Left ventricle myocardium inferior (tissue), 1 donor: ENCODE measurements around the gene ANGPTL2. TPM values are rescaled to one million over a fixed set of nuclear protein-coding genes. Genes with fewer than 3 reads are reported as not detected.
A peak's percentile ranks its signal among the peaks of the same experiment; 100 is the strongest.

ENCODE experiments used
- DNase-seq: peaks from one replicate; pipeline ENCODE4 v3.0.0-alpha.2; 2020
- H3K27ac ChIP-seq: fragments of 200-600 bp; replicated peaks from 2 replicates; pipeline ENCODE4 v1.8.0; 2021
- H3K27me3 ChIP-seq: fragments of 200-600 bp; 2 replicates; pipeline ENCODE4 v1.8.0; 2021; ENCODE audit warnings: low read depth
- H3K36me3 ChIP-seq: fragments of 200-600 bp; 2 replicates; pipeline ENCODE4 v1.8.0; 2021
- H3K4me1 ChIP-seq: fragments of 200-600 bp; 2 replicates; pipeline ENCODE4 v1.8.0; 2021
- H3K4me3 ChIP-seq: fragments of 200-600 bp; 2 replicates; pipeline ENCODE4 v1.8.0; 2021; ENCODE audit warnings: mild to moderate bottlenecking, moderate library complexity
- H3K9me3 ChIP-seq: fragments of 200-600 bp; replicated peaks from 2 replicates; pipeline ENCODE4 v1.8.0; 2021
- intact Hi-C: fragments of 100-400 bp; cut with micrococcal nuclease; formaldehyde crosslinking; loops from one replicate; pipeline ENCODE4 v1.11.0; 2022
- total RNA-seq: library from RNA; stranded (reverse); fragmentation: NEBNext Ultra II Directional; extraction: Animal tissue kit (Norgen Biotek cat#: 25700); gene quantifications from one replicate; pipeline ENCODE4 v1.2.1, GENCODE V29; 2021
- TF ChIP-seq, protein P1 (sequence below): fragments of 200-600 bp; IDR thresholded peaks from 2 replicates; pipeline ENCODE4 v1.8.0; 2021; ENCODE audit warnings: antibody characterized with exemption, mild to moderate bottlenecking, borderline replicate concordance
- donor health status: DM: no; HTN: yes; CAD: no; lungs with severe emphysema.

The ANGPTL2 gene
- total RNA-seq, 1 donor from 2014 or later, result 35.7 TPM

DNA sequence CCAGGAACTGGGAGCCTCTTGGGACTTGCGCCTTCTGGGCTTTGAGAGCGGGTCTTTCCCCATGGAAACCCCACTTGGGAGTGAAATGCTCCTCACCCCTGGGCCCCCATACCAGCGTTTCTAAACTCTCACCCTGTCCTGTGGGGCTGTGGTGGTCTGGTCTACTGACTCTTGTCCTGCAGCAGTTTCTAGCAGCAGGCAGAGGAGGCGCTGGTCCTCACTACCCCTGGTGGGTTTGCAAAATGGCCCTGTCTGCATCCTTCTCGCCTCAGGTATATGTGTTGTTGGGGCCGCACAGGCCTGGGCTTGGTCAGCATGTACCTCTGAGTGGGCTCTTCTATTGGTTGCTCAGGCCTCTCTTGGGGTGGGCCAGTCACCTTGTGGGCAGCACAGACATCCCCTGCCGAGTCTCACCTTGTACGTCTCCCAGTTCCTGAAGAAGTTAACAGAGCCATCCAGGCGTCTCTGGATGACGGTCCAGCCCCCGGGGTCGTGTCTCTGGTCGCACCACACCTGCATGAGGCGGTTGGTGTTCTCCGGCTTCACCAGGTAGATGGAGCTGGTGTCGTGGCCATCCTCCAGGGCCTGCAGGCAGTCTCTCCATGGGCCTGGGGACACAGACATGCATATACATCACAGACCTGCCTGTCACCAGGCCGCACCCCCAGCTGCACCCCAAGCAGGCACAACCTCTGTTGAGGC is 29.0 kb downstream of the ANGPTL2 start:
- Histone ChIP-seq H3K4me3 (no peak overlapping the region), H3K27me3 (no peaks in the 10 kb centered on the region), H3K9me3 (no peaks in the 10 kb centered on the region), H3K36me3 (peaks cover 54% of the 10 kb centered on the region), H3K4me1 (peaks cover 49% of the 10 kb centered on the region), H3K27ac (no peak overlapping the region)
- TF ChIP-seq, protein P1, sequence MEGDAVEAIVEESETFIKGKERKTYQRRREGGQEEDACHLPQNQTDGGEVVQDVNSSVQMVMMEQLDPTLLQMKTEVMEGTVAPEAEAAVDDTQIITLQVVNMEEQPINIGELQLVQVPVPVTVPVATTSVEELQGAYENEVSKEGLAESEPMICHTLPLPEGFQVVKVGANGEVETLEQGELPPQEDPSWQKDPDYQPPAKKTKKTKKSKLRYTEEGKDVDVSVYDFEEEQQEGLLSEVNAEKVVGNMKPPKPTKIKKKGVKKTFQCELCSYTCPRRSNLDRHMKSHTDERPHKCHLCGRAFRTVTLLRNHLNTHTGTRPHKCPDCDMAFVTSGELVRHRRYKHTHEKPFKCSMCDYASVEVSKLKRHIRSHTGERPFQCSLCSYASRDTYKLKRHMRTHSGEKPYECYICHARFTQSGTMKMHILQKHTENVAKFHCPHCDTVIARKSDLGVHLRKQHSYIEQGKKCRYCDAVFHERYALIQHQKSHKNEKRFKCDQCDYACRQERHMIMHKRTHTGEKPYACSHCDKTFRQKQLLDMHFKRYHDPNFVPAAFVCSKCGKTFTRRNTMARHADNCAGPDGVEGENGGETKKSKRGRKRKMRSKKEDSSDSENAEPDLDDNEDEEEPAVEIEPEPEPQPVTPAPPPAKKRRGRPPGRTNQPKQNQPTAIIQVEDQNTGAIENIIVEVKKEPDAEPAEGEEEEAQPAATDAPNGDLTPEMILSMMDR, result no peak
- no peak for DNase-seq
- intact Hi-C loops, result no loop called here

DNA sequence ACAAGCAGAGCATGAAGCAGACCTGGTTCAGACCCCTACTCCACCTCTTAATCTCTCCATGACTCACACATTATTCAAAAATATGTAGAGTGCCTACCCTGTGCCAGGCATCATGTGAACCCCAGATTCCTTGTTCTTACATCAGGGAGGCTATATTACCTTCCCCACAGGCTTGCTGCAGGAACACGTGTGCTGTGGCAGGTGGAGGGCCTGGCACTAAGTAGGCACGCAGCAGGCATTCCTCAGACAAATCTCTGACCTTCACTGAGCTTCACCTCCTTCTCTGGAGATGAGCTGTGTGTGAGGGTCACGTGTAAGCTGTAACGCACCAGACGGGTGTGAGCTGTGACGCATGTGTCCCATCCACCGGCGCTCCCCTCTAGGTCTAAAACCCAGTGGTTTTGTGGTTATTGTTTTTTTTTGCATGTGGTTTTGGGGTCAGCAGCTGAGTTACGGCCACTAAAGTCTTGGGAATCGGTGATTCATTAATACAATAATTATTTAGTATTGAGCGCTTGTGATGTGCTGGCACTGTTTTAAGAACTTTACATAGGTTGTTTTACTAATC is 30.3 kb downstream of the ANGPTL2 start:
- Histone ChIP-seq H3K27me3 (no peaks in the 10 kb centered on the region), H3K27ac (no peak overlapping the region), H3K9me3 (no peaks in the 10 kb centered on the region), H3K36me3 (peaks cover 67% of the 10 kb centered on the region), H3K4me1 (peaks cover 40% of the 10 kb centered on the region), H3K4me3 (no peak overlapping the region)
- no peak for DNase-seq
- TF ChIP-seq, protein P1, result no peak
- intact Hi-C loops, result no loop called here

DNA sequence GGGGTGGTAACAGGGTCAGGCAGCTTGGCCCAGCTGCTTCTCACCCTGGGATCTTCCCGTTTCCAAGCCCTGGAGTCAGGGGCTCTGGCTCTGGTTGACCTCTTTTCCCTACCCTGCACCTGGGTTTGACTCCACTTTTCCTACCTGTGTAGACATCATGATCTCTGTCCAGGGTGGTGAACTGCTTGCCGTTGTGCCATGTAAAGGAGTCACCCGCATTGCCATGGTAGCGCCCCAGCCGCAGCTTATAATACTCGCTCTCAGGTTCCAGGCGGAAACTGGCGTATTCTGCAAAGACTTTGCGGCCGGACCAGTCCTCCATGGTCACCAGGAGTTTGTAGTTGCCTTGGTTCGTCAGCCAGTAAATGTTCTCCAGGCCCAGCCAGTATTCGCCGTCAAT is 30.9 kb downstream of the ANGPTL2 start:
- TF ChIP-seq, protein P1, result no peak
- DNase-seq, result no peak
- Histone ChIP-seq H3K36me3 (peaks cover 71% of the 10 kb centered on the region), H3K27ac (peak overlapping the region; percentile 65), H3K4me3 (no peak overlapping the region), H3K27me3 (no peaks in the 10 kb centered on the region), H3K9me3 (no peaks in the 10 kb centered on the region), H3K4me1 (peaks cover 40% of the 10 kb centered on the region)
- intact Hi-C loops, result no loop called here

DNA sequence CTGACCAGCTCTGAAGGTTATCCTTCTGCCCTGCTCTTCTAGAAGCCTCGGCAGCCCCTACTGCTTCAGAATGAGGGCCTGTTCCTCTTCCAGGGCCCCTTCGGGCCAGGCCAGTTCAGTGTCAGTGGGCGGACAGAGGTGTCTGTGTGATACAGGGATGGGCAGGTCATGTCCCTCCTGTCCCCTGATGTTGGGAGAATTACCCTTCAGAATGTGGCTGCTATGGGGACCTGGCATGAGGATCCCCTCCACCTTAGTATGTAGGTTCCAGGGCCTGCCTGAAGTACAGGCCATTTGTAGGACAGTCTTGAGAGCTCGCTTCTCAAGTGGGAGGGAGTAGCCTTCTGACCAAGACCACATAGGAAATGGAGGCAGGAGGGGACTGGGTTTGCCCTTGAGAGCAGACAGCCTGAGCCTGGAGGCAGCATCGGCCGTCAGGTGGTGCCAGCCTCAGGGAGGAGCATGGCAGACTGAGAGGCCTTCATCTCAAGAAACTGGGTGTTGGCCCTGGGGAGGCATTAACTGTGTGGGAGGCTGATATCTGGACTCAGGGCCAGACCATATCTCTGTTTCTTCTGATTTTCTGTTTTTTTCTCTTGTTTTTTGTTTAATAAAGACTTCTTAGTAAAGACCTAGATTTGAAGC is 32.0 kb downstream of the ANGPTL2 start:
- intact Hi-C loops, result no loop called here
- no peak for DNase-seq
- peak overlapping the region; percentile 65 for H3K27ac ChIP-seq

DNA sequence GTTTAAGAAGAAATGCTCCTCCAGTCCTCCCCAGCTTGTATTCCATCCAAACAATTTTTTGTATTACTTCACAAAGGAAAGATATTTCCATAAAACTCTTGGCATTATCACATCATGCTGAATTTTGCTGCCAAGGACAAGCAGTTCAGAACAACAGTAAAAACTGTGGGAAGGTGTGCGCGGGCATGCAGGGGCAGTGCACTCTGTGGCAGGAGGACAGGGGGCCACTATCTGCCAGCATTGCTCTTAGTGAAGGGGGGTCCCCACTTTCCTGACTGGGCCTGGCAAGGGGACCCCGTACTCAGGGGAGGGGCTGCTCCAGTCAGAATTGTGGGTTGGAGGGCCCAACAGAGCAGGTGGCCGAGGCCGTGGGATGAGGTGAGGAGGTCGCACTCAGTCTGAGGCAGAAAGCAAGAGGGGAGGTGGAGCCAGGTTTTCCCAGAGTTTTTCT is 32.8 kb downstream of the ANGPTL2 start:
- intact Hi-C loops, result no loop called here
- Histone ChIP-seq H3K4me3 (no peak overlapping the region), H3K27ac (peak overlapping the region; percentile 65), H3K36me3 (peaks cover 71% of the 10 kb centered on the region), H3K27me3 (no peaks in the 10 kb centered on the region), H3K9me3 (no peaks in the 10 kb centered on the region), H3K4me1 (peaks cover 35% of the 10 kb centered on the region)
- DNase-seq, result no peak
- TF ChIP-seq, protein P1, result no peak

More for the DNA sequence above, 32.0 kb downstream of the ANGPTL2 start:
- TF ChIP-seq, protein P1, result no peak
- Histone ChIP-seq H3K4me1 (peaks cover 31% of the 10 kb centered on the region), H3K9me3 (no peaks in the 10 kb centered on the region), H3K36me3 (peaks cover 71% of the 10 kb centered on the region), H3K27me3 (no peaks in the 10 kb centered on the region), H3K4me3 (no peak overlapping the region)
